Smooth muscle cell (in vitro differentiated cells): ENCODE data around the gene FNDC3B. TPM values are rescaled to one million over a fixed set of nuclear protein-coding genes. Genes with fewer than 3 reads are reported as not detected.

Experiments used
- DNase-seq: peaks from one replicate; lab custom pipeline; 2025; ENCODE audit not compliant: unreplicated experiment; lab: John Stamatoyannopoulos, UW
- H2AFZ ChIP-seq: fragments of 200-600 bp; sonication (generic); 2 replicates; pipeline ENCODE4 v1.6.0; 2016; ENCODE audit warnings: antibody characterized with exemption, low read depth, mild to moderate bottlenecking
- H3F3A ChIP-seq: fragments of 200-600 bp; sonication (generic); 2 replicates; pipeline ENCODE4 v1.6.0; 2017; ENCODE audit warnings: antibody characterized with exemption, low read depth
- H3K27ac ChIP-seq: fragments of 200-600 bp; sonication (generic); 2 replicates; pipeline ENCODE4 v1.5.1; 2016; ENCODE audit warnings: low read depth, mild to moderate bottlenecking
- H3K27me3 ChIP-seq: fragments of 200-600 bp; sonication (generic); 2 replicates; pipeline ENCODE4 v1.6.1; 2016; ENCODE audit warnings: low read depth, mild to moderate bottlenecking
- H3K36me3 ChIP-seq: fragments of 200-600 bp; sonication (generic); 2 replicates; pipeline ENCODE4 v1.5.1; 2016; ENCODE audit warnings: low read depth
- H3K4me1 ChIP-seq: fragments of 200-600 bp; sonication (generic); 2 replicates; pipeline ENCODE4 v1.5.1; 2016; ENCODE audit warnings: low read depth
- H3K4me2 ChIP-seq: fragments of 200-600 bp; sonication (generic); 2 replicates; pipeline ENCODE4 v1.6.0; 2016; ENCODE audit warnings: mild to moderate bottlenecking
- H3K4me3 ChIP-seq: fragments of 200-600 bp; sonication (generic); 2 replicates; pipeline ENCODE4 v1.5.1; 2016; ENCODE audit warnings: mild to moderate bottlenecking
- H3K79me2 ChIP-seq: fragments of 200-600 bp; sonication (generic); 2 replicates; pipeline ENCODE4 v1.6.0; 2016; ENCODE audit warnings: low read depth, mild to moderate bottlenecking
- H3K9ac ChIP-seq: fragments of 200-600 bp; sonication (generic); 2 replicates; pipeline ENCODE4 v1.6.0; 2016; ENCODE audit warnings: low read depth
- H3K9me3 ChIP-seq: fragments of 200-600 bp; sonication (generic); replicated peaks from 2 replicates; pipeline ENCODE4 v1.5.1; 2016; ENCODE audit warnings: low read depth
- H4K20me1 ChIP-seq: fragments of 200-600 bp; sonication (generic); 2 replicates; pipeline ENCODE4 v1.6.0; 2016; ENCODE audit warnings: low read depth
- WGBS: methylation state at CpG from one replicate; pipeline ENCODE4 v1.1.7; 2016; ENCODE audit warnings: low lambda C conversion rate; 5-methylcytosine and 5-hydroxymethylcytosine counted together
- polyA plus RNA-seq: library from polyadenylated mRNA; unstranded; fragments of >200 nt; fragmentation: Nextera tagmentation; extraction: Ambion mirVana; gene quantifications from 2 replicates; pipeline ENCODE4 v1.2.1, GENCODE V29; 2016
- total RNA-seq: library from RNA; depleted of rRNA; stranded (reverse); fragments of >200 nt; gene quantifications from 2 replicates; pipeline ENCODE4 v1.2.3, GENCODE V29; 2014
- TF ChIP-seq, protein P1 (sequence below): fragments of 200-600 bp; sonication (generic); IDR thresholded peaks from 2 replicates; pipeline ENCODE4 v1.5.1; 2017; ENCODE audit warnings: borderline replicate concordance, mild to moderate bottlenecking, antibody characterized with exemption; ENCODE audit not compliant: insufficient read depth, poor library complexity, severe bottlenecking

The FNDC3B gene
- total and polyA plus RNA-seq, 2 experiments from 2014 or later = 149 to 294 TPM

- H2AFZ ChIP-seq = no peak overlapping the region
- H3F3A ChIP-seq = peaks cover 45% of the 10 kb centered on the region
- peaks cover 11% of the 10 kb centered on the region for H3K36me3 ChIP-seq
- peaks cover 99% of the 10 kb centered on the region for H3K79me2 ChIP-seq
- no peak overlapping the region for H3K9ac ChIP-seq
- no peak overlapping the region for H3K4me3 ChIP-seq
- 97% methylated on average over 7 of the region's 7 CpGs for WGBS
- H3K4me2 ChIP-seq = no peak overlapping the region
- H4K20me1 ChIP-seq = peaks cover 99% of the 10 kb centered on the region
- no peak for DNase-seq
- H3K9me3 ChIP-seq = no peaks in the 10 kb centered on the region
- H3K27ac ChIP-seq = peak overlapping the region; percentile 28
- H3K4me1 ChIP-seq = peaks cover 10% of the 10 kb centered on the region
- H3K27me3 ChIP-seq = no peaks in the 10 kb centered on the region
- TF ChIP-seq, protein P1, sequence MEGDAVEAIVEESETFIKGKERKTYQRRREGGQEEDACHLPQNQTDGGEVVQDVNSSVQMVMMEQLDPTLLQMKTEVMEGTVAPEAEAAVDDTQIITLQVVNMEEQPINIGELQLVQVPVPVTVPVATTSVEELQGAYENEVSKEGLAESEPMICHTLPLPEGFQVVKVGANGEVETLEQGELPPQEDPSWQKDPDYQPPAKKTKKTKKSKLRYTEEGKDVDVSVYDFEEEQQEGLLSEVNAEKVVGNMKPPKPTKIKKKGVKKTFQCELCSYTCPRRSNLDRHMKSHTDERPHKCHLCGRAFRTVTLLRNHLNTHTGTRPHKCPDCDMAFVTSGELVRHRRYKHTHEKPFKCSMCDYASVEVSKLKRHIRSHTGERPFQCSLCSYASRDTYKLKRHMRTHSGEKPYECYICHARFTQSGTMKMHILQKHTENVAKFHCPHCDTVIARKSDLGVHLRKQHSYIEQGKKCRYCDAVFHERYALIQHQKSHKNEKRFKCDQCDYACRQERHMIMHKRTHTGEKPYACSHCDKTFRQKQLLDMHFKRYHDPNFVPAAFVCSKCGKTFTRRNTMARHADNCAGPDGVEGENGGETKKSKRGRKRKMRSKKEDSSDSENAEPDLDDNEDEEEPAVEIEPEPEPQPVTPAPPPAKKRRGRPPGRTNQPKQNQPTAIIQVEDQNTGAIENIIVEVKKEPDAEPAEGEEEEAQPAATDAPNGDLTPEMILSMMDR = no peak
Measured at GRCh38 chr3:172263781-172264486, 224.6 kb downstream of the FNDC3B start.

DNA sequence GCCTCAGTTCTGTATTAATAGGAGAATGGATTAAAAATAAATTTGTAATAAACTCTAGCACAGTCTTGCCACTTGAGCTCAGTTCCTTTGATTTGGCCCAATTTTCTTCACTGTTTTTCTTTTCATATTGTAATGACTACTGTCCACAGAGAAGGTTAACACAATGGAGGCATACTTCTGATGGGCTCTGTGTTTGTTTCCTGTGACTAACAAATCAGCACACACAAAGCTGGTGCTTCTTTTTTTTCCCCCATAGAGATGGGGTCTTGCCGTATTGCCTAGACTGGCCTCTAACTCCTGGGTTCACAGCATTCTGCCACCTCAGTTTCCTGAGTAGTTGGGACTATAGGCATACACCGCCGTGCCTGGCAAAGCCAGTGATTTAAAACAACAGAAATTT is 226.7 kb downstream of the FNDC3B start:
- peaks cover 100% of the 10 kb centered on the region for H3K79me2 ChIP-seq
- peaks cover 99% of the 10 kb centered on the region for H4K20me1 ChIP-seq
- H3K4me3 ChIP-seq = no peak overlapping the region
- H3K9me3 ChIP-seq = no peaks in the 10 kb centered on the region
- H3K27ac ChIP-seq = peak overlapping the region; percentile 5
- TF ChIP-seq, protein P1 = no peak
- no peaks in the 10 kb centered on the region for H3K4me1 ChIP-seq
- H3K4me2 ChIP-seq = no peak overlapping the region
- no peak overlapping the region for H3K9ac ChIP-seq
- DNase-seq = no peak
- H3K36me3 ChIP-seq = peaks cover 11% of the 10 kb centered on the region
- no peaks in the 10 kb centered on the region for H3K27me3 ChIP-seq
- H2AFZ ChIP-seq = no peak overlapping the region
- H3F3A ChIP-seq = peaks cover 34% of the 10 kb centered on the region
- WGBS = 95% methylated on average over 3 of the region's 3 CpGs

DNA sequence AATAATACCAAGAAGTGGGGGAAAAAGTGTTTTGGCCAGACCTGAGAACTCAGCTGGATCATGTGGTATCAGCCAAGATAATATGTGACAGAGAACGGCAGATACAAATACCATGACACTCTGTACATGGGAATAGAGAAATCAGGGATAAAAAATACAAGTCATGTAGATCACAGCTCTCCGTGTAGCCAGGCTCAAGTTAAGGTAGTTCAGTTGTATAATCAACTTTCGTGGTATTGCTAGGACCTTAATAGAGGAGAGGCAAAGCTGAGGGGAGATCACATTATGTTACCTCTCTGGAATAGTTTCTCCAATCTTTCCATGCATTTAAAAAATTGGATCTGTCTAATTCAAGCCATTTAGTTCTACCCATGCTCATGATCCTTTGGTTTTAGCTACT is 229.0 kb downstream of the FNDC3B start:
- no peak overlapping the region for H3K4me3 ChIP-seq
- H3K27ac ChIP-seq = peak overlapping the region; percentile 73

More for the DNA sequence above, 229.0 kb downstream of the FNDC3B start:
- Histone ChIP-seq H3K79me2 (peaks cover 99% of the 10 kb centered on the region), H2AFZ (no peak overlapping the region), H3K36me3 (peaks cover 11% of the 10 kb centered on the region), H3K9ac (no peak overlapping the region), H3K4me1 (peaks cover 9% of the 10 kb centered on the region), H3K27me3 (no peaks in the 10 kb centered on the region), H4K20me1 (peaks cover 100% of the 10 kb centered on the region), H3K4me2 (peak overlapping the region; percentile 21), H3K9me3 (no peaks in the 10 kb centered on the region), H3F3A (peaks cover 47% of the 10 kb centered on the region)
- no peak for DNase-seq
- 79% methylated on average over 3 of the region's 3 CpGs for WGBS
- TF ChIP-seq, protein P1 = no peak
